ENCODE measurements around the gene MAGI1.

The MAGI1 gene

GRCh38 chr3:65878831-65879230, 159.9 kb downstream of the MAGI1 start:
- no peak for DNase-seq (ENCODE audit: extremely low read depth, low read depth)
- TF ChIP-seq CTCF (IDR thresholded peaks at IDR 0.05; ENCODE audit: low read depth, low read length): no peak

GRCh38 chr3:65877160-65877559, 161.6 kb downstream of the MAGI1 start:
- no peak for DNase-seq (ENCODE audit: extremely low read depth, low read depth)
- TF ChIP-seq CTCF (IDR thresholded peaks at IDR 0.05; ENCODE audit: low read depth, low read length): no peak

- no peak for DNase-seq (ENCODE audit: extremely low read depth, low read depth)
- no peak for TF ChIP-seq CTCF (IDR thresholded peaks at IDR 0.05; ENCODE audit: low read depth, low read length)
Measured at GRCh38 chr3:65876028-65876420, 162.7 kb downstream of the MAGI1 start.

GRCh38 chr3:65875393-65876027, 163.2 kb downstream of the MAGI1 start:
- no peak for TF ChIP-seq CTCF (IDR thresholded peaks at IDR 0.05; ENCODE audit: low read depth, low read length)
- no peak for DNase-seq (ENCODE audit: extremely low read depth, low read depth)

- no peak for DNase-seq (ENCODE audit: extremely low read depth, low read depth)
- no peak for TF ChIP-seq CTCF (IDR thresholded peaks at IDR 0.05; ENCODE audit: low read depth, low read length)
Measured at GRCh38 chr3:65873869-65874268, 164.8 kb downstream of the MAGI1 start.

- no peak for DNase-seq (ENCODE audit: extremely low read depth, low read depth)
- no peak for TF ChIP-seq CTCF (IDR thresholded peaks at IDR 0.05; ENCODE audit: low read depth, low read length)
Measured at GRCh38 chr3:65873028-65873427, 165.7 kb downstream of the MAGI1 start.

GRCh38 chr3:65871305-65872141, 167.2 kb downstream of the MAGI1 start:
- DNase-seq (ENCODE audit: extremely low read depth, low read depth): no peak
- no peak for TF ChIP-seq CTCF (IDR thresholded peaks at IDR 0.05; ENCODE audit: low read depth, low read length)
